ENCODE data around the gene RIMBP2. TPM values are rescaled to one million over a fixed set of nuclear protein-coding genes. Genes with fewer than 3 reads are reported as not detected.

The RIMBP2 gene
- total RNA-seq, 4 donors from 2014 or later, result not detected

- TF ChIP-seq, protein P1, sequence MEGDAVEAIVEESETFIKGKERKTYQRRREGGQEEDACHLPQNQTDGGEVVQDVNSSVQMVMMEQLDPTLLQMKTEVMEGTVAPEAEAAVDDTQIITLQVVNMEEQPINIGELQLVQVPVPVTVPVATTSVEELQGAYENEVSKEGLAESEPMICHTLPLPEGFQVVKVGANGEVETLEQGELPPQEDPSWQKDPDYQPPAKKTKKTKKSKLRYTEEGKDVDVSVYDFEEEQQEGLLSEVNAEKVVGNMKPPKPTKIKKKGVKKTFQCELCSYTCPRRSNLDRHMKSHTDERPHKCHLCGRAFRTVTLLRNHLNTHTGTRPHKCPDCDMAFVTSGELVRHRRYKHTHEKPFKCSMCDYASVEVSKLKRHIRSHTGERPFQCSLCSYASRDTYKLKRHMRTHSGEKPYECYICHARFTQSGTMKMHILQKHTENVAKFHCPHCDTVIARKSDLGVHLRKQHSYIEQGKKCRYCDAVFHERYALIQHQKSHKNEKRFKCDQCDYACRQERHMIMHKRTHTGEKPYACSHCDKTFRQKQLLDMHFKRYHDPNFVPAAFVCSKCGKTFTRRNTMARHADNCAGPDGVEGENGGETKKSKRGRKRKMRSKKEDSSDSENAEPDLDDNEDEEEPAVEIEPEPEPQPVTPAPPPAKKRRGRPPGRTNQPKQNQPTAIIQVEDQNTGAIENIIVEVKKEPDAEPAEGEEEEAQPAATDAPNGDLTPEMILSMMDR (IDR thresholded peaks at IDR 0.05; ENCODE audit: low read depth), result no peak
Observed at GRCh38 chr12:130685250-130685787, 30.8 kb downstream of the RIMBP2 start.

DNA sequence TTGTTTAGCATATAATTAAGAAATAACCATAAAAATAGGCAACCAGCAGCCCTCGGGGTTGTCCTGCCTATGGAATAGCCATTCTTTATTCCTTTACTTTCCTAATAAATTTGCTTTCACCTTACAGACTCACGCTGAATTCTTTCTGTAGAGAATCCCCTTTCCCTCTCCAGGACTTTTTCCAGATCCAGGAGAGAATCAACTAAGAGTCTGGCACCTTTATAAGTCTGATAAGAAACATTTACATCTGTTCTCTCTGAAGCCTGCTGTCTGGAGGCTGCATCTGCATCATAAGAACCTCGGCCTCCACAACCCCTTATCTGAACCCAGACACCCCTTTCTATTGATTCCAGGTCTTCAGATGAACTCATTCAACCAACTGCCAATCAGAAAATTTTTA is 32.3 kb downstream of the RIMBP2 start:
- TF ChIP-seq, protein P1 (IDR thresholded peaks at IDR 0.05; ENCODE audit: low read depth), result no peak

GRCh38 chr12:130683080-130683479 is 33.0 kb downstream of the RIMBP2 start:
- TF ChIP-seq, protein P1 (IDR thresholded peaks at IDR 0.05; ENCODE audit: low read depth), result no peak

DNA sequence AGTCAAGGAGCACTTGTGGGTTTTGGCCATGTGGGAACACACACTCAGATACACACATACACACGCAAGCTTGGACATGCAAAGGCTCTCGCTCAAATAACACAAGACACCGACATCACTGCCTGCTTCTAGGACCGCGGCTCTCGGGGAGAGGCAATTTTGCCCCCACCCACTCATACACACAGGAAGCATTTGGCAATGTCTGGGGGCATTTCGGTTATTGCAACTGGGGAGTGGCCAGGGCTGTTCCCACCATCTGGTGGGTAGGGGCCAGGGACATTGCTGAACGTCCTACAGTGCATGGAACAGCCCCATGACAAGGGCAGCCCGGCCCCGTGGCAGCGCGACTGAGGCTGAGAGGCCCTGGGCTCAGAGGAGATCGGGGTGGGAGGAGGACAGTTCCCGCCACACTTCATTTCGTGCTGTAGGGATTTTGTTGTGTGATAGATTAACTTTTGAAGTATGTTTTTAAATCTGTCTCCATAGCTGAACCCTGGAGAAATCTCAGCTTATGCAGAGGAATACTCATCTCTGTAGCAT is 35.6 kb downstream of the RIMBP2 start:
- TF ChIP-seq, protein P1 (IDR thresholded peaks at IDR 0.05; ENCODE audit: low read depth), result no peak

DNA sequence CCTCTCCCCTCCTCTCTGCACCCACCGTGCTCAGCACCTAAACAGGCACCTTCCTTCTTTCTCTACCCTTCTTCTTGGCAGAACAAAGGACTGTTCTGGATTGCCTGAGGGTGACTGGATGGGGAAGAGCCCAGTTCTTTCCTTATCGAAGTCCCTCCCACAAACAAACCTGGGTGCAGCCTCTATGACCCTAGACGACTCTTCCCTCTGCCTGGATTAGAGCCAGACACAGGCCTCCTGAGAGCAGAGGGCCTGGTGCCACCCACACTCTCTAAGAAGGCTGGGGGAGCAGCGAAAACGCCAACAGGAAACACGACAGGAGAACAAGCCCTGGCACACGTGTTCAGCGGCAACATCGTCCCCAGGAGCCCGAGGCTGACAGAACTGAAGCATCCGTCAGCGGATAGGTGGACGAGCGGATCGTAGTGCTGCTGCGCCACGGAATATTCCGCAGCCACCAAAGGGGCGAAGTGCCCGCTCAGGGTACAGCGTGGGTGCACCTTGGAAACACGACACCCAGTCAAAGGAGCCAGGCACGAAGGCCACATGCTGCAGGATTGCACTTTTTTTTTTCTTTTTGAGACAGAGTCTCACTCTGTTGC is 38.0 kb downstream of the RIMBP2 start:
- TF ChIP-seq, protein P1 (IDR thresholded peaks at IDR 0.05; ENCODE audit: low read depth), result no peak

- TF ChIP-seq, protein P1 (IDR thresholded peaks at IDR 0.05; ENCODE audit: low read depth), result no peak
Observed at GRCh38 chr12:130675791-130676190, 40.3 kb downstream of the RIMBP2 start.

DNA sequence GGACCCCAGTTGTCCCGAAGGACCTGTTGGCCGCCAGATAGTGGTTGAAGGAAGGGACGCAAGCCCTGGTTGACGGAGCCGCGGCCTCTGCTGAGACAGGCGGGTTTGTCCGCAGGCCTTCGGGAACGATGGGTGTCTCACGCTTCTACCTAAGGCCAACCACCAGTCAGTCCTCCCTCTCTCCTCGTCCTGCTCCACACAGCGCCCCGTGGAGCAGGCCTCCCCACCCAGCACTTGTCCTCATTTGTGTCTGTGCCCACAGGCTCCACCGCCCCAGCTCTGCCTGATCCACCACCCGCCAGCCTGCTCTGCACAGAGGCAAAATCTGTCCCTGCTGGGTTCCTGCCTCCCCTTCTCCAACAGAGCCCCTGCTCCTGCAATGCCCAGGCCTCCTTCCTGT is 41.0 kb downstream of the RIMBP2 start:
- TF ChIP-seq, protein P1 (IDR thresholded peaks at IDR 0.05; ENCODE audit: low read depth), result no peak
